Muscle layer of duodenum (tissue), 2 donors: ENCODE measurements around the gene CRHBP.
"Not testable (repeated sequence)": the region's sequence is repeated elsewhere in the genome, so short reads cannot be mapped to it uniquely, and the experiment has no call there.

Experiments used
- H3K27ac ChIP-seq: one replicate; pipeline ENCODE4 v1.7.0; 2013; ENCODE audit warnings: mild to moderate bottlenecking, low read length
- H3K27me3 ChIP-seq: one replicate; pipeline ENCODE4 v1.7.0; 2013; ENCODE audit warnings: low read depth, mild to moderate bottlenecking, control low read depth, low read length
- H3K36me3 ChIP-seq, 2 donors: one replicate each; pipeline ENCODE4 v1.7.0; 2013; ENCODE audit warnings: low read length in 2 of 2, control low read depth in 1 of 2, mild to moderate bottlenecking in 1 of 2; ENCODE audit not compliant: insufficient read depth in 2 of 2, control insufficient read depth in 1 of 2
- H3K4me1 ChIP-seq, 2 donors: one replicate each; pipeline ENCODE4 v1.7.0; 2013; ENCODE audit warnings: low read length in 2 of 2, mild to moderate bottlenecking in 2 of 2, control low read depth in 1 of 2, moderate library complexity in 1 of 2; ENCODE audit not compliant: insufficient read depth in 2 of 2, control insufficient read depth in 1 of 2
- H3K4me3 ChIP-seq, 2 donors: one replicate each; pipeline ENCODE4 v1.7.0; 2013; ENCODE audit warnings: low read length in 2 of 2, low read depth in 1 of 2, mild to moderate bottlenecking in 1 of 2
- H3K9me3 ChIP-seq, 2 donors: one replicate each; pipeline ENCODE4 v1.7.0; 2013; ENCODE audit warnings: low read length in 2 of 2, control low read depth in 1 of 2, mild to moderate bottlenecking in 1 of 2; ENCODE audit not compliant: control insufficient read depth in 1 of 2
- donor health status: healthy.

Gene CRHBP

DNA sequence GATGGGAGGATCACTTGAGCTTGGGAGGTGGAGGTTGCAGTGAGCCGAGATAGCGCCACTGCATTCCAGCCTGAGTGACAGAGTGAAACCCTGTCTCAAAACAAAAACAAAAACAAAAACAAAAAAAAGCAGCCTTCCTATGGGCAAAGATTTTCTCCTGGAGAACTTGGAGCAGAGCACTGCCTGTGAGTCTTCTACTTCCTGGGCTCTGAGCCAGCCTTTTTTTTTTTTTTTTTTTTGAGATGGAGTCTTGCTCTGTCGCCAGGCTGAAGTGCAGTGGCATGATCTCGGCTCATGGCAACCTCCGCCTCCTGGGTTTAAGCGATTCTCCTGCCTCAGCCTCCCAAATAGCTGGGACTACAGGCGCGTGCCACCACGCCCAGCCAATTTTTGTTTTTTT is 40.6 kb downstream of the CRHBP start:
- not testable (repeated sequence) for H3K36me3 ChIP-seq, H3K4me3 ChIP-seq, H3K4me1 ChIP-seq, H3K27ac ChIP-seq, H3K9me3 ChIP-seq, H3K27me3 ChIP-seq

DNA sequence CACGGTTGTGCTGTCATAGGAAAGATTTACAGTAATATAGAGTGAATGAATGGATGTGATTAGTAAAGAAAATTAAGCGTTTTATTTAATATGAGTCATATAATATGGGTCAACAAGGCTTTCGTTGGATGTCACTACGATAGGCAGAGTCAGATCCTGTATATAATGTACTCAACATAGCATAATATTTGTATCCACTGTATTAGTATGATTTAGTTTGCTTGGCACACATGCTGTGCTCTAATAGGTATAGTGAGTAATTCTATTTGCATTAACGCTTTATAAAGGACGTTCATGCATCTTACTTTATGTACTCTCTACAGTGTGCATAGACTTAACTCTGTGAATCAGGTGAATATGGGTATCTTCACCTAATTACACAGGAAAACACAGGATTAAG is 41.5 kb downstream of the CRHBP start:
- no peaks in the 10 kb centered on the region for H3K27me3 ChIP-seq
- no peaks in the 10 kb centered on the region for H3K36me3 ChIP-seq
- no peaks in the 10 kb centered on the region for H3K9me3 ChIP-seq
- H3K4me3 ChIP-seq: no peak overlapping the region
- no peaks in the 10 kb centered on the region for H3K4me1 ChIP-seq
- H3K27ac ChIP-seq: no peak overlapping the region

DNA sequence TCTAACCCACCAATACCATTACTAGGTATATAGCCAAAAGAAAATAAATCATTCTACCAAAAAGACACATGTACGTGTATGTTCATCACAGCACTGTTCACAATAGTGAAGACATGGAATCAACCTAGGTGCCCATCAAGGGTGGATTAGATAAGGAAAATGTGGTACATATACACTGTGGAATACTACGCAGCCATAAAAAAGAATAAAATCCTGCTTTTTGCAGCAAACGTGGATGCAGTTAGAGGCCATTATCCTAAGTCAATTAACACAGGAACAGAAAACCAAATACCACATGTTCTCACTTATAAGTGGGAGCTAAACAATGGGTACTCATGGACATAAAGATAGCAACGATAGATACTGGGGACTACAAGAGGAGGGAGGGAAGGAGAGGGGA is 45.4 kb downstream of the CRHBP start:
- not testable (repeated sequence) for H3K27ac ChIP-seq, H3K4me3 ChIP-seq, H3K27me3 ChIP-seq, H3K9me3 ChIP-seq, H3K36me3 ChIP-seq, H3K4me1 ChIP-seq

DNA sequence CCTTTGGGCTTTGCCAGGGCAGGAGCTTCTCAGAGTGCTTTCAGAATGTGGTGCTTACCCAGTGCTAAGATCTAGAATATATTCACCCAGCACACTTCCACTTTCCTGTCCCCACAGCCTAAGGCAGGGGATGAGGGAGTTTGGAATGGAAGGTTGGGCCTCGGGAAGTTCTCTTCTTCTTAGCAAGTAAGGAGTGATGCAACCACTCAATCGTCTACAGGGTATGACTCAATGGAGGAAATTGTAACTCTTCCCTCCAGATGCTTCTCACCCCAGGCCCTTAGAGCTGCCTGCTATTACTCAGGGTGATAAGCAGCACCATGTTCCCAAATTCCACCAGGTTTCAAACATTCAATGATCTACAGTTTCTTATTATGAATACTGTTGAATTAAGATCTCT is 46.6 kb downstream of the CRHBP start:
- Histone ChIP-seq H3K9me3 (no peaks in the 10 kb centered on the region), H3K36me3 (no peaks in the 10 kb centered on the region), H3K4me3 (no peak overlapping the region), H3K27me3 (no peaks in the 10 kb centered on the region), H3K27ac (no peak overlapping the region), H3K4me1 (no peaks in the 10 kb centered on the region)

DNA sequence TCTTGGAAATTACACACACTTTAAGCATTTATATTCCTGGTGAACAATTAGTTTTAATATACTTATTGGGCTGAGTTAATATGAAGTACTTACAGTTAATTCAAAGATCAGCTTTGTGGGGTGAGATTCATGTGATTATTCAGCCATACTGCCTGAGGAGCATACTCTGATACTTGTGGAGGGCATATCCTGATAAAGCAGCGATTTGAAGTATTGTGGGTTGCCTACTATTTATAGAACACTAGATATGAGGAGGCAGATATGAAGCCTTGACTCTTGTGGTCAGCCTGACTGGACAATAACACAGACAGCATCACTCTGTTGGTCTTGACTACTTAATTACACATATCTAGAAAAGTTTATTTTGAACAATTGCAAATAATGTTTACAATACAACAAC is 50.4 kb downstream of the CRHBP start:
- Histone ChIP-seq H3K36me3 (no peaks in the 10 kb centered on the region), H3K4me3 (no peak overlapping the region)

DNA sequence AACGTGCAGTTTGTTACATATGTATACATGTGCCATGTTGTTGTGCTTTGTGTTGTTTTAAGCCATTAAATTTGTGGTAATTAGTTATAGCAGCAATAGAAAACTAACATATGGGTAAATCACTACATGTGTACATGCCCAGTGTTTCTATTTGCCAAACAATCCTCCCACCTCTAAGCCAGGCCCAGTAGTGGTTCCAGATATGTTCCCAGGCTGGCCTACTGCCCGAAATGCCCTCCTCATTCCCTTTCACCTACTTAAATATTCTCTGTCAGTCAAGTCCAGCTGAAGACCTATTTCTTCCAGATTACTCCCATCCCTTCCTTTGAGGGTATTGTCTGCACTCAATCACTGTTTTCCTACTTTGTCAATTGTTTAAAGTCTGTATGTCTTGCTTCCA is 53.3 kb downstream of the CRHBP start:
- no peaks in the 10 kb centered on the region for H3K4me1 ChIP-seq
- H3K27me3 ChIP-seq: no peaks in the 10 kb centered on the region
- H3K9me3 ChIP-seq: no peaks in the 10 kb centered on the region
- no peaks in the 10 kb centered on the region for H3K36me3 ChIP-seq
- H3K4me3 ChIP-seq: no peak overlapping the region
- H3K27ac ChIP-seq: no peak overlapping the region

More for the DNA sequence above, 50.4 kb downstream of the CRHBP start:
- Histone ChIP-seq H3K4me1 (no peaks in the 10 kb centered on the region), H3K9me3 (no peaks in the 10 kb centered on the region), H3K27me3 (no peaks in the 10 kb centered on the region), H3K27ac (no peak overlapping the region)

DNA sequence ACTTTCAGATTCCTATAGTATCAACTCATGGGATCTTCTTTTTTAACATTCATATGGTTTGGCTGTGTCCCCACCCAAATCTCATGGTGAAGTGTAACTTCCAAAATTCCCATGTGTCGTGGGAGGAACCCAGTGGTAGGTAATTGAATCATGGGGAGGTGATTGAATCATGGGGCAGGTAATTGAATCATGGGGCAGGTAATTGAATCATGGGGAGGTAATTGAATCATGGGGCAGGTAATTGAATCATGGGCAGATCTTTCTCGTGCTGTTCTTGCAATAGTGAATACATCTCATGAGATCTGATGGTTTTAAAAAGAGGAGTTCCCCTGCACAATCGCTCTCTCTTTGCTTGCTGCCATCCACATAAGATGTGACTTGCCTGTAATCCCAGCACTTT is 55.6 kb downstream of the CRHBP start:
- Histone ChIP-seq H3K4me3 (no peak overlapping the region), H3K4me1 (no peaks in the 10 kb centered on the region), H3K27me3 (no peaks in the 10 kb centered on the region), H3K9me3 (no peaks in the 10 kb centered on the region), H3K36me3 (no peaks in the 10 kb centered on the region), H3K27ac (no peak overlapping the region)

DNA sequence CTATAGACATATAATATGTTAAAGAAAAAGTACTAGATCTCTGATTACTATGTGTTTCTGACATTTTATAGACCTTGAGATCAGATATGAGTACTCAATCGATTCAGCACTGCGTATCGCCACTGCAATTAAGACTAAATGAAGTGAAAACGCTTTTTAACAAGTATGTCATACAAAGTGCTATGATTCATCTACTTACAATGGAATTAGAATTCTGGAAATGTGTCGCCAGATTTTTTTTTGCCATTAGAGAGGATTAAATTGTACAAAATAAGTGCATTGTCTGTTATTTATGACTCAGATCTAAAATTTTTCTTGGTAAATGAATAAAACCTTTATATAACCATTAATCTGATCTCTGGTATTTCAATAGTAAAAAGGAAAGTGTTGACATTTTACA is 57.4 kb downstream of the CRHBP start:
- Histone ChIP-seq H3K4me1 (no peaks in the 10 kb centered on the region), H3K36me3 (no peaks in the 10 kb centered on the region), H3K9me3 (no peaks in the 10 kb centered on the region), H3K4me3 (no peak overlapping the region), H3K27ac (no peak overlapping the region), H3K27me3 (no peaks in the 10 kb centered on the region)

DNA sequence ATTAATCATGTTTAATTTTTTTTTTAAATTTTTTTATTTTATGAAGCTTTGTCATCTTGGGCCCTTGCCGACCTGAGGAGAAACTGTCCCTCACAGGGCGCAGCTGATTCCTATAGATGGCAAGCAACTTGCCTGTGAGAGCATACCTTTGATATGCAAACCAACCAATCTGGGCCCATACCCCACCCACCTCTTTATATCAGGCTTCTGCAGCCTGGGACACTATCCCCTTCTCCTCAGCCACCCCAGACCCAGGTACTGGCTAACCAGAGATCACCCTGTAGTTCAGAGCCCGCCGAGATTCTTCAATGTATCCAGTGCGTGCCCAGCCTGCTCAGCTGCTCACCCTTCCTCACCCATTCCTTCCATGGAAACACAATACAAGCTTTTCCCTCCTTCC is 58.7 kb downstream of the CRHBP start:
- no peaks in the 10 kb centered on the region for H3K9me3 ChIP-seq
- H3K4me1 ChIP-seq: no peaks in the 10 kb centered on the region
- H3K4me3 ChIP-seq: no peak overlapping the region
- H3K27ac ChIP-seq: no peak overlapping the region
- no peaks in the 10 kb centered on the region for H3K36me3 ChIP-seq
- H3K27me3 ChIP-seq: no peaks in the 10 kb centered on the region

DNA sequence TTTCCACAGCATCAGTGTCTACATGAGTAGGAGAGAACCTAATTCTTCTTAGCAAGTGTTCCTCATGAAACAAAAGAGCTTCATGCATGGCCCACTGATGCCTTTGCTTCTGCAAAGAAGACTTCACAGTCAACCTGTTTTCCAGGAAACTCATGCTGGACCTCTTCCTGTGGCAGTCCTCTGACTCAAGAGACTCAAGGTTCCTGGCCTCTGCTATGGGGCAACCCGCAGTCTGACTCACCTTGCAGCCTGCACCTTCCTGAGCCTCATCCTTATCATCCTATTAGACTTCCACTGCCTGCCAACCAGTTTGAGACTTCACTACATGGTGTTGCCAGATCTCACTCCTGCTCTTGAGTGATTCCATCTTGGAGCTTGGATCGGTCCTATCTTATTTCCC is 59.8 kb downstream of the CRHBP start:
- H3K4me3 ChIP-seq: no peak overlapping the region
- no peaks in the 10 kb centered on the region for H3K4me1 ChIP-seq
- H3K36me3 ChIP-seq: no peaks in the 10 kb centered on the region
- H3K9me3 ChIP-seq: no peaks in the 10 kb centered on the region
- H3K27me3 ChIP-seq: no peaks in the 10 kb centered on the region
- no peak overlapping the region for H3K27ac ChIP-seq

DNA sequence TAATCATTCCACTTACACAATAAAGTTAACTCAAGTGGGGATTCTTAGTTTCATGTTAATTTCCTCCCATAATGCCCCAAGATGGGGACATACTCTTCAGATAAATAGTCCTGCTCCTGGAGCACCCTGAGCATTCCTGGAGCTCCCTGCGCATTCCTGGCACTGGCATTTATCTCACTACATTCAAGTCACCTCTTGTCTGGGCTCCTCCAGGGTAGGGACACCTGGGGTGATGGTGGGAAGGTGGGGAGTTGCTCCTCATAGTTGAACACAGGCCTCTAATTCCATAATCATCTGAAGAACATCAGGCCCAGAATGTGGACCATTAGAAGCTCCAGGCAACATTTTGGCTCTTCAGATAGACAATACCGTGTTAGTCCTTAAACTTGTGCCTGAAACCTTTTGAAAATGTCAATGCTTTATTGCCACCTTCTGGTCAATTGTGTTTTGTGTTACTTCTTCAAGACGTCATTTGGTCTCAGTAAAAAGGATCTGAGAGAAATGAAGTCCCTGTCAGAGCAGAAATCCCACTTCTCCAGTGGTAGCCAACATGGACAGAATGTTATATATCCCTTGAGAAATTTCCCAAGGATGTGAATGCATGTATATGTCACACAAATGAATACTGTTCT is 63.2 kb downstream of the CRHBP start:
- Histone ChIP-seq H3K36me3 (no peaks in the 10 kb centered on the region), H3K27me3 (no peaks in the 10 kb centered on the region), H3K27ac (no peak overlapping the region), H3K4me1 (no peaks in the 10 kb centered on the region), H3K9me3 (no peaks in the 10 kb centered on the region), H3K4me3 (no peak overlapping the region)

DNA sequence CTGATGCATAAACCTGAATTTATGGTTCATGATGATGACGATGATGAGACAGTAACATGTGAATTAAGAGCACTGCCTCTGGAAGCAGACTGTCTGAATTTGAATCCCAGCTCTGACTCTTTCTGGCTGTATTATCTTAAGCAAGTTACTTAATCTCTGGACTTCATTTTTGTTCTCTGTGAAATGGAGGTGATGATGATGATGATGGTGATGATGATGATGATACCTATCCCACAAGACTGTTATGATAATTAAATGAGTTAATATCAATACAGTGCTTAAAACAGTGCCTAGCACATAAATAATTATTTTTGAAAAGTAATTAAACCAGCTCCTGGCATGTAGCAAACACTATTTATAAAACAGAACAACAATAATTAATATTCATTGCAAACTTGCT is 64.1 kb downstream of the CRHBP start:
- Histone ChIP-seq H3K36me3 (no peaks in the 10 kb centered on the region), H3K27ac (no peak overlapping the region), H3K4me1 (no peaks in the 10 kb centered on the region), H3K9me3 (no peaks in the 10 kb centered on the region), H3K27me3 (peaks cover 3% of the 10 kb centered on the region), H3K4me3 (no peak overlapping the region)
